ENCODE results near the gene SUN3. TPM values are rescaled to one million over a fixed set of nuclear protein-coding genes. Genes with fewer than 3 reads are reported as not detected.

Gene SUN3
- total and polyA plus RNA-seq, 2 of the 8 experiments (the other 6 are each of a cell fraction or from before 2014, with no cell fraction given), result not detected

DNA sequence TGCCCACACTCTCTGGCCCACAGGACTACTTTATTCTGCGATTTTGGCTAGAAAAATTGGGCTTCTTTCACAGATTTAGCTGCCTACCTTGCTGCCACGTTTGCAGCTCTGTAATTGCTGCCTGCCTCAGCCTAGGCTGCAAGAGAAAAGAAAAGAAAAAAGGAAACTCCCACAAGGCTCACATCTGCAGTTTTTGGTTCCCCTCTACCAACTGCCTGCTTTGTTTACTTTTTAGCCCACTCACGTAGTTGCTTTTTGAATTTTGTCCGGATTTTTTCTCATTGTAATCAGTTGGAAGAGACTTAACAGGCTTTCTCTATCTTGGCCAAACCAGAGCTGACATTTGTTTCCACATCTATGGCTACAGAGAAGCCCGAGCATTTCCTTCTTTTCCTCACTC lies 24.3 kb downstream of the SUN3 start (continued):
- TF ChIP-seq POU5F1 (IDR thresholded peaks at IDR 0.05; ENCODE audit: low read depth, low read length) (no peak), FOSL1 (IDR thresholded peaks at IDR 0.05; ENCODE audit: insufficient read depth, low read depth, low read length) (no peak), TCF12 (IDR thresholded peaks at IDR 0.05; ENCODE audit: low read depth, low read length) (no peak)
- TF ChIP-seq, protein P1, sequence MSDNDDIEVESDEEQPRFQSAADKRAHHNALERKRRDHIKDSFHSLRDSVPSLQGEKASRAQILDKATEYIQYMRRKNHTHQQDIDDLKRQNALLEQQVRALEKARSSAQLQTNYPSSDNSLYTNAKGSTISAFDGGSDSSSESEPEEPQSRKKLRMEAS (IDR thresholded peaks at IDR 0.05), result no peak

Measured in H1 (cell line).